ENCODE results near the gene LARP4.
"Not testable (repeated sequence)": the region's sequence is repeated elsewhere in the genome, so short reads cannot be mapped to it uniquely, and the experiment has no call there.

The LARP4 gene

GRCh38 chr12:50518090-50518489 lies 117.4 kb downstream of the LARP4 start:
- no peak for TF ChIP-seq EZH2 (IDR thresholded peaks at IDR 0.05; ENCODE audit: borderline replicate concordance, low read depth, low read length, severe bottlenecking)
- no peak for TF ChIP-seq CTCF (IDR thresholded peaks at IDR 0.05; ENCODE audit: borderline replicate concordance, extremely low read depth, low read length, poor library complexity, severe bottlenecking)
- no peaks in the 10 kb centered on the region for H3K9me3 ChIP-seq (ENCODE audit: insufficient read depth, low read length, severe bottlenecking)
- no peak overlapping the region for H3K4me2 ChIP-seq (ENCODE audit: insufficient read depth, low read length)
- ATAC-seq (ENCODE audit: insufficient read depth, low read depth) (no peak), DNase-seq (no peak)
- no peaks in the 10 kb centered on the region; the same call in 1 of the 2 replicates for H3K4me1 ChIP-seq (ENCODE audit: insufficient read depth, low read length)
- no peaks in the 10 kb centered on the region for H3K27me3 ChIP-seq (ENCODE audit: insufficient read depth, low read length, poor library complexity)
- H3K79me2 ChIP-seq (ENCODE audit: insufficient read depth, low read length), result peaks cover 96% of the 10 kb centered on the region
- H3K27ac ChIP-seq (ENCODE audit: low read length), result no peak overlapping the region
- H4K20me1 ChIP-seq (ENCODE audit: insufficient read depth, low read length), result peaks cover 13% of the 10 kb centered on the region; the same call in 1 of the 2 replicates
- no peak overlapping the region for H3K9ac ChIP-seq (ENCODE audit: low read depth, low read length)
- H3K36me3 ChIP-seq (ENCODE audit: insufficient read depth, low read length), result peaks cover 7% of the 10 kb centered on the region; the same call in 1 of the 2 replicates
- no peak overlapping the region for H3K4me3 ChIP-seq (ENCODE audit: low read depth in 1 of 2, low read length in 2 of 2)
- H2AFZ ChIP-seq (ENCODE audit: low read depth, low read length), result no peak overlapping the region

GRCh38 chr12:50519353-50519752 lies 118.7 kb downstream of the LARP4 start:
- H3K9ac ChIP-seq (ENCODE audit: low read depth, low read length), result no peak overlapping the region
- ATAC-seq (ENCODE audit: insufficient read depth, low read depth) (no peak), DNase-seq (no peak)
- no peak overlapping the region for H3K4me3 ChIP-seq (ENCODE audit: low read depth in 1 of 2, low read length in 2 of 2)
- no peaks in the 10 kb centered on the region; the same call in 1 of the 2 replicates for H3K4me1 ChIP-seq (ENCODE audit: insufficient read depth, low read length)
- peaks cover 93% of the 10 kb centered on the region for H3K79me2 ChIP-seq (ENCODE audit: insufficient read depth, low read length)
- H2AFZ ChIP-seq (ENCODE audit: low read depth, low read length), result no peak overlapping the region
- no peak overlapping the region for H3K4me2 ChIP-seq (ENCODE audit: insufficient read depth, low read length)
- peaks cover 11% of the 10 kb centered on the region; the same call in 1 of the 2 replicates for H3K36me3 ChIP-seq (ENCODE audit: insufficient read depth, low read length)
- no peak for TF ChIP-seq EZH2 (IDR thresholded peaks at IDR 0.05; ENCODE audit: borderline replicate concordance, low read depth, low read length, severe bottlenecking)
- no peak for TF ChIP-seq CTCF (IDR thresholded peaks at IDR 0.05; ENCODE audit: borderline replicate concordance, extremely low read depth, low read length, poor library complexity, severe bottlenecking)
- H3K27ac ChIP-seq (ENCODE audit: low read length), result no peak overlapping the region
- no peaks in the 10 kb centered on the region for H3K9me3 ChIP-seq (ENCODE audit: insufficient read depth, low read length, severe bottlenecking)
- H4K20me1 ChIP-seq (ENCODE audit: insufficient read depth, low read length), result peaks cover 13% of the 10 kb centered on the region; the same call in 1 of the 2 replicates
- H3K27me3 ChIP-seq (ENCODE audit: insufficient read depth, low read length, poor library complexity), result no peaks in the 10 kb centered on the region

GRCh38 chr12:50520416-50521207 lies 119.9 kb downstream of the LARP4 start:
- no peaks in the 10 kb centered on the region for H3K9me3 ChIP-seq (ENCODE audit: insufficient read depth, low read length, severe bottlenecking)
- no peaks in the 10 kb centered on the region for H3K27me3 ChIP-seq (ENCODE audit: insufficient read depth, low read length, poor library complexity)
- peaks cover 89% of the 10 kb centered on the region for H3K79me2 ChIP-seq (ENCODE audit: insufficient read depth, low read length)
- DNase-seq (no peak), ATAC-seq (ENCODE audit: insufficient read depth, low read depth) (no peak)
- H3K4me3 ChIP-seq (ENCODE audit: low read depth in 1 of 2, low read length in 2 of 2), result no peak overlapping the region
- no peak overlapping the region for H3K9ac ChIP-seq (ENCODE audit: low read depth, low read length)
- H4K20me1 ChIP-seq (ENCODE audit: insufficient read depth, low read length), result peaks cover 16% of the 10 kb centered on the region; the same call in 1 of the 2 replicates
- 0 out of 2 replicates have a peak overlapping the region, but pooled peaks have one; percentile 32 for H3K27ac ChIP-seq (ENCODE audit: low read length)
- peaks cover 11% of the 10 kb centered on the region; the same call in 1 of the 2 replicates for H3K36me3 ChIP-seq (ENCODE audit: insufficient read depth, low read length)
- no peak overlapping the region for H2AFZ ChIP-seq (ENCODE audit: low read depth, low read length)
- H3K4me2 ChIP-seq (ENCODE audit: insufficient read depth, low read length), result no peak overlapping the region
- no peaks in the 10 kb centered on the region; the same call in 1 of the 2 replicates for H3K4me1 ChIP-seq (ENCODE audit: insufficient read depth, low read length)
- TF ChIP-seq EZH2 (IDR thresholded peaks at IDR 0.05; ENCODE audit: borderline replicate concordance, low read depth, low read length, severe bottlenecking) (no peak), CTCF (IDR thresholded peaks at IDR 0.05; ENCODE audit: borderline replicate concordance, extremely low read depth, low read length, poor library complexity, severe bottlenecking) (no peak)

GRCh38 chr12:50521781-50522180 lies 121.1 kb downstream of the LARP4 start:
- not testable (repeated sequence) for DNase-seq; H3K9me3 ChIP-seq (ENCODE audit: insufficient read depth, low read length, severe bottlenecking); H2AFZ ChIP-seq (ENCODE audit: low read depth, low read length); H3K4me2 ChIP-seq (ENCODE audit: insufficient read depth, low read length); H3K27ac ChIP-seq (ENCODE audit: low read length); H3K9ac ChIP-seq (ENCODE audit: low read depth, low read length); H3K4me1 ChIP-seq (ENCODE audit: insufficient read depth, low read length); ATAC-seq (ENCODE audit: insufficient read depth, low read depth); H3K4me3 ChIP-seq (ENCODE audit: low read depth in 1 of 2, low read length in 2 of 2); H3K27me3 ChIP-seq (ENCODE audit: insufficient read depth, low read length, poor library complexity)
- peaks cover 22% of the 10 kb centered on the region; the same call in 1 of the 2 replicates for H4K20me1 ChIP-seq (ENCODE audit: insufficient read depth, low read length)
- H3K36me3 ChIP-seq (ENCODE audit: insufficient read depth, low read length), result peaks cover 13% of the 10 kb centered on the region
- peaks cover 88% of the 10 kb centered on the region for H3K79me2 ChIP-seq (ENCODE audit: insufficient read depth, low read length)

All from DND-41 (cell line).